K562 (cell line): ENCODE data around the gene YAF2. TPM values are rescaled to one million over a fixed set of nuclear protein-coding genes. Genes with fewer than 3 reads are reported as not detected.
A peak's percentile ranks its signal among the peaks of the same experiment; 100 is the strongest.

Experiments
- C11orf30 ChIP-seq: fragments of 450-650 bp; IDR thresholded peaks from 2 replicates; pipeline ENCODE4 v1.6.1; 2016; ENCODE audit warnings: low read depth, mild to moderate bottlenecking
- CBX5 ChIP-seq: IDR thresholded peaks from 2 replicates; pipeline ENCODE4 v1.6.1; 2014; ENCODE audit warnings: low read depth, borderline replicate concordance
- FOXA3 ChIP-seq, 2 experiments: fragments of 450-650 bp in 1 of 2; sonication (generic) in 1 of 2; formaldehyde crosslinking; IDR thresholded peaks in 1 of 2; conservative IDR thresholded peaks in 1 of 2; 2 replicates each; pipeline versions ENCODE4 v1.4.0 to v1.8.0; 2020 to 2022; ENCODE audit warnings: mild to moderate bottlenecking in 2 of 2, missing genetic modification reagents in 1 of 2
- GABPB2 ChIP-seq: fragments of 250-450 bp; sonication (Bioruptor Pico); conservative IDR thresholded peaks from 2 replicates; pipeline ENCODE4 v1.5.1; 2021; ENCODE audit warnings: mild to moderate bottlenecking
- HDAC8 ChIP-seq: fragments of 450-650 bp; IDR thresholded peaks from 2 replicates; pipeline ENCODE4 v1.6.1; 2016; ENCODE audit warnings: mild to moderate bottlenecking, missing genetic modification characterization, moderate library complexity, missing compliant biosample characterization
- LARP7 ChIP-seq: fragments of 450-650 bp; IDR thresholded peaks from 2 replicates; pipeline ENCODE4 v1.6.1; 2016
- MTF1 ChIP-seq: fragments of 250-450 bp; sonication (Bioruptor Pico); IDR thresholded peaks from 2 replicates; pipeline ENCODE4 v1.9.0; 2021; ENCODE audit warnings: moderate library complexity, mild to moderate bottlenecking, inconsistent platforms, borderline replicate concordance
- NUFIP1 ChIP-seq: fragments of 450-650 bp; IDR thresholded peaks from 2 replicates; pipeline ENCODE4 v1.6.1; 2018; ENCODE audit not compliant: partially characterized antibody
- SRSF3 ChIP-seq: fragments of 200-400 bp; formaldehyde crosslinking; IDR thresholded peaks from 2 replicates; pipeline ENCODE4 v1.6.1; 2016; ENCODE audit warnings: mild to moderate bottlenecking, low read length, moderate library complexity; ENCODE audit not compliant: insufficient read depth
- TARDBP ChIP-seq: fragments of 450-650 bp; IDR thresholded peaks from 2 replicates; pipeline ENCODE4 v1.6.1; 2016
- ZKSCAN1 ChIP-seq: fragments of 150-350 bp; IDR thresholded peaks from 2 replicates; pipeline ENCODE4 v1.6.1; 2016; ENCODE audit warnings: low read depth, low read length
- polyA plus RNA-seq, 8 experiments: library from polyadenylated mRNA; depleted of rRNA in 4 of 8; stranded (reverse) in 5 of 8; unstranded in 3 of 8; fragments of >200 nt; fragmentation: Nextera tagmentation in 2 of 8; fragmentation: Illumina TruSeq in 1 of 8; extraction: Ambion mirVana in 2 of 8; extraction: Trizol in 1 of 8; gene quantifications; 2 replicates each; pipeline versions ENCODE4 v1.2.1 to v1.2.3, GENCODE V29; 2011 to 2014; ENCODE audit warnings: inconsistent platforms in 1 of 8, missing spikeins in 1 of 8
- total RNA-seq, 7 experiments: library from RNA; depleted of rRNA in 6 of 7; stranded (reverse); fragments of >200 nt in 6 of 7; fragmentation: Illumina TruSeq in 2 of 7; extraction: Trizol in 2 of 7; gene quantifications; 2 replicates each; pipeline versions ENCODE4 v1.2.1 to v1.2.3, GENCODE V29; 2011 to 2021; ENCODE audit warnings: low replicate concordance in 1 of 7
- TF ChIP-seq, protein P1 (sequence below): fragments of 450-650 bp; IDR thresholded peaks from 2 replicates; pipeline ENCODE4 v1.6.1; 2016; ENCODE audit warnings: mild to moderate bottlenecking, moderate library complexity
- TF ChIP-seq, protein P2 (sequence below), 2 experiments: fragments of 450-650 bp in 1 of 2; sonication (generic) in 1 of 2; formaldehyde crosslinking in 1 of 2; IDR thresholded peaks in 1 of 2; conservative IDR thresholded peaks in 1 of 2; 2 replicates each; pipeline versions ENCODE4 v1.6.1 to v1.8.1; 2016 to 2023; ENCODE audit warnings: mild to moderate bottlenecking in 2 of 2, moderate library complexity in 2 of 2, inconsistent platforms in 1 of 2, missing genetic modification reagents in 1 of 2

Gene YAF2
- total and polyA plus RNA-seq, 9 of the 15 experiments (the other 6 are each of a cell fraction or from before 2014, with no cell fraction given): 10.6 to 26.4 (median 21.3) TPM

GRCh38 chr12:42144408-42145196 is 93.4 kb downstream of the YAF2 start, which contains the start of gene GXYLT1 (continued):
- TF ChIP-seq, protein P1, sequence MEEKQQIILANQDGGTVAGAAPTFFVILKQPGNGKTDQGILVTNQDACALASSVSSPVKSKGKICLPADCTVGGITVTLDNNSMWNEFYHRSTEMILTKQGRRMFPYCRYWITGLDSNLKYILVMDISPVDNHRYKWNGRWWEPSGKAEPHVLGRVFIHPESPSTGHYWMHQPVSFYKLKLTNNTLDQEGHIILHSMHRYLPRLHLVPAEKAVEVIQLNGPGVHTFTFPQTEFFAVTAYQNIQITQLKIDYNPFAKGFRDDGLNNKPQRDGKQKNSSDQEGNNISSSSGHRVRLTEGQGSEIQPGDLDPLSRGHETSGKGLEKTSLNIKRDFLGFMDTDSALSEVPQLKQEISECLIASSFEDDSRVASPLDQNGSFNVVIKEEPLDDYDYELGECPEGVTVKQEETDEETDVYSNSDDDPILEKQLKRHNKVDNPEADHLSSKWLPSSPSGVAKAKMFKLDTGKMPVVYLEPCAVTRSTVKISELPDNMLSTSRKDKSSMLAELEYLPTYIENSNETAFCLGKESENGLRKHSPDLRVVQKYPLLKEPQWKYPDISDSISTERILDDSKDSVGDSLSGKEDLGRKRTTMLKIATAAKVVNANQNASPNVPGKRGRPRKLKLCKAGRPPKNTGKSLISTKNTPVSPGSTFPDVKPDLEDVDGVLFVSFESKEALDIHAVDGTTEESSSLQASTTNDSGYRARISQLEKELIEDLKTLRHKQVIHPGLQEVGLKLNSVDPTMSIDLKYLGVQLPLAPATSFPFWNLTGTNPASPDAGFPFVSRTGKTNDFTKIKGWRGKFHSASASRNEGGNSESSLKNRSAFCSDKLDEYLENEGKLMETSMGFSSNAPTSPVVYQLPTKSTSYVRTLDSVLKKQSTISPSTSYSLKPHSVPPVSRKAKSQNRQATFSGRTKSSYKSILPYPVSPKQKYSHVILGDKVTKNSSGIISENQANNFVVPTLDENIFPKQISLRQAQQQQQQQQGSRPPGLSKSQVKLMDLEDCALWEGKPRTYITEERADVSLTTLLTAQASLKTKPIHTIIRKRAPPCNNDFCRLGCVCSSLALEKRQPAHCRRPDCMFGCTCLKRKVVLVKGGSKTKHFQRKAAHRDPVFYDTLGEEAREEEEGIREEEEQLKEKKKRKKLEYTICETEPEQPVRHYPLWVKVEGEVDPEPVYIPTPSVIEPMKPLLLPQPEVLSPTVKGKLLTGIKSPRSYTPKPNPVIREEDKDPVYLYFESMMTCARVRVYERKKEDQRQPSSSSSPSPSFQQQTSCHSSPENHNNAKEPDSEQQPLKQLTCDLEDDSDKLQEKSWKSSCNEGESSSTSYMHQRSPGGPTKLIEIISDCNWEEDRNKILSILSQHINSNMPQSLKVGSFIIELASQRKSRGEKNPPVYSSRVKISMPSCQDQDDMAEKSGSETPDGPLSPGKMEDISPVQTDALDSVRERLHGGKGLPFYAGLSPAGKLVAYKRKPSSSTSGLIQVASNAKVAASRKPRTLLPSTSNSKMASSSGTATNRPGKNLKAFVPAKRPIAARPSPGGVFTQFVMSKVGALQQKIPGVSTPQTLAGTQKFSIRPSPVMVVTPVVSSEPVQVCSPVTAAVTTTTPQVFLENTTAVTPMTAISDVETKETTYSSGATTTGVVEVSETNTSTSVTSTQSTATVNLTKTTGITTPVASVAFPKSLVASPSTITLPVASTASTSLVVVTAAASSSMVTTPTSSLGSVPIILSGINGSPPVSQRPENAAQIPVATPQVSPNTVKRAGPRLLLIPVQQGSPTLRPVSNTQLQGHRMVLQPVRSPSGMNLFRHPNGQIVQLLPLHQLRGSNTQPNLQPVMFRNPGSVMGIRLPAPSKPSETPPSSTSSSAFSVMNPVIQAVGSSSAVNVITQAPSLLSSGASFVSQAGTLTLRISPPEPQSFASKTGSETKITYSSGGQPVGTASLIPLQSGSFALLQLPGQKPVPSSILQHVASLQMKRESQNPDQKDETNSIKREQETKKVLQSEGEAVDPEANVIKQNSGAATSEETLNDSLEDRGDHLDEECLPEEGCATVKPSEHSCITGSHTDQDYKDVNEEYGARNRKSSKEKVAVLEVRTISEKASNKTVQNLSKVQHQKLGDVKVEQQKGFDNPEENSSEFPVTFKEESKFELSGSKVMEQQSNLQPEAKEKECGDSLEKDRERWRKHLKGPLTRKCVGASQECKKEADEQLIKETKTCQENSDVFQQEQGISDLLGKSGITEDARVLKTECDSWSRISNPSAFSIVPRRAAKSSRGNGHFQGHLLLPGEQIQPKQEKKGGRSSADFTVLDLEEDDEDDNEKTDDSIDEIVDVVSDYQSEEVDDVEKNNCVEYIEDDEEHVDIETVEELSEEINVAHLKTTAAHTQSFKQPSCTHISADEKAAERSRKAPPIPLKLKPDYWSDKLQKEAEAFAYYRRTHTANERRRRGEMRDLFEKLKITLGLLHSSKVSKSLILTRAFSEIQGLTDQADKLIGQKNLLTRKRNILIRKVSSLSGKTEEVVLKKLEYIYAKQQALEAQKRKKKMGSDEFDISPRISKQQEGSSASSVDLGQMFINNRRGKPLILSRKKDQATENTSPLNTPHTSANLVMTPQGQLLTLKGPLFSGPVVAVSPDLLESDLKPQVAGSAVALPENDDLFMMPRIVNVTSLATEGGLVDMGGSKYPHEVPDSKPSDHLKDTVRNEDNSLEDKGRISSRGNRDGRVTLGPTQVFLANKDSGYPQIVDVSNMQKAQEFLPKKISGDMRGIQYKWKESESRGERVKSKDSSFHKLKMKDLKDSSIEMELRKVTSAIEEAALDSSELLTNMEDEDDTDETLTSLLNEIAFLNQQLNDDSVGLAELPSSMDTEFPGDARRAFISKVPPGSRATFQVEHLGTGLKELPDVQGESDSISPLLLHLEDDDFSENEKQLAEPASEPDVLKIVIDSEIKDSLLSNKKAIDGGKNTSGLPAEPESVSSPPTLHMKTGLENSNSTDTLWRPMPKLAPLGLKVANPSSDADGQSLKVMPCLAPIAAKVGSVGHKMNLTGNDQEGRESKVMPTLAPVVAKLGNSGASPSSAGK: peak; percentile 92
- TF ChIP-seq MTF1: no peak
- no peak for TF ChIP-seq GABPB2 (CRISPR knock-in tag)
- TF ChIP-seq, protein P2, sequence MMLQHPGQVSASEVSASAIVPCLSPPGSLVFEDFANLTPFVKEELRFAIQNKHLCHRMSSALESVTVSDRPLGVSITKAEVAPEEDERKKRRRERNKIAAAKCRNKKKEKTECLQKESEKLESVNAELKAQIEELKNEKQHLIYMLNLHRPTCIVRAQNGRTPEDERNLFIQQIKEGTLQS (IDR thresholded peaks at IDR 0.05): no peak
- TF ChIP-seq, protein P2 (CRISPR knock-in tag; conservative IDR thresholded peaks at IDR 0.05): no peak
- TF ChIP-seq TARDBP: no peak
- TF ChIP-seq HDAC8 (tag): no peak
- no peak for TF ChIP-seq NUFIP1
- TF ChIP-seq ZKSCAN1: no peak
- no peak for TF ChIP-seq CBX5
- no peak for TF ChIP-seq C11orf30
- no peak for TF ChIP-seq FOXA3 (CRISPR knock-in tag; conservative IDR thresholded peaks at IDR 0.05 in 1 of 2, IDR thresholded peaks at IDR 0.05 in 1 of 2)
- no peak for TF ChIP-seq SRSF3
- no peak for TF ChIP-seq LARP7
